ENCODE results near the gene KLF15.

The KLF15 gene

GRCh38 chr3:126342991-126343648 lies 14.1 kb downstream of the KLF15 start (continued):
- no peak for TF ChIP-seq ZNF623 (tag by site-specific recombination; IDR thresholded peaks at IDR 0.05)
- no peak for TF ChIP-seq KLF10 (tag by site-specific recombination; IDR thresholded peaks at IDR 0.05)
- TF ChIP-seq ZNF518A (tag by site-specific recombination; conservative IDR thresholded peaks at IDR 0.05; ENCODE audit: low read depth): no peak
- no peak for TF ChIP-seq ZNF560 (tag by site-specific recombination; IDR thresholded peaks at IDR 0.05; ENCODE audit: borderline replicate concordance)
- no peak for TF ChIP-seq ZNF670 (tag by site-specific recombination; IDR thresholded peaks at IDR 0.05; ENCODE audit: low read depth)
- no peak for TF ChIP-seq ZNF473 (tag by site-specific recombination; IDR thresholded peaks at IDR 0.05)
- no peak for TF ChIP-seq ZNF19 (tag by site-specific recombination; IDR thresholded peaks at IDR 0.05; ENCODE audit: low read depth)

- Histone ChIP-seq H3K27ac (ENCODE audit: extremely low read depth, low read depth, low read length) (no peak overlapping the region), H3K36me3 (ENCODE audit: control insufficient read depth in 2 of 2, insufficient read depth in 1 of 2, low read length in 2 of 2) (no peaks in the 10 kb centered on the region), H3K9me3 (ENCODE audit: control insufficient read depth, insufficient read depth, low read depth, low read length) (no peaks in the 10 kb centered on the region), H3K4me3 (ENCODE audit: low read depth, low read length) (no peak overlapping the region), H3K4me1 (ENCODE audit: control insufficient read depth, insufficient read depth, low read length) (no peaks in the 10 kb centered on the region)
- POLR2A ChIA-PET: no interaction called here
- CTCF ChIA-PET: interaction anchor here (0.6 kb wide), 1 partner anchor 69 kb away, joined by 4 read pairs; no protein-coding TSS in a partner anchor
- no peak for TF ChIP-seq ZNF660 (tag by site-specific recombination; IDR thresholded peaks at IDR 0.05)
- TF ChIP-seq ZNF302 (tag by site-specific recombination; IDR thresholded peaks at IDR 0.05; ENCODE audit: low read depth): no peak
- TF ChIP-seq ZNF529 (tag by site-specific recombination; IDR thresholded peaks at IDR 0.05; ENCODE audit: insufficient replicate concordance): no peak
- TF ChIP-seq ZNF621 (tag by site-specific recombination; IDR thresholded peaks at IDR 0.05): no peak
- TF ChIP-seq ZNF596 (tag by site-specific recombination; IDR thresholded peaks at IDR 0.05): no peak
- TF ChIP-seq EGR2 (tag by site-specific recombination; IDR thresholded peaks at IDR 0.05; ENCODE audit: low read depth): no peak
- no peak for TF ChIP-seq ZNF433 (tag by site-specific recombination; IDR thresholded peaks at IDR 0.05; ENCODE audit: low read depth)
- TF ChIP-seq ZNF140 (tag by site-specific recombination; IDR thresholded peaks at IDR 0.05): no peak
- TF ChIP-seq ZNF558 (tag by site-specific recombination; IDR thresholded peaks at IDR 0.05): no peak
- TF ChIP-seq, protein P1, sequence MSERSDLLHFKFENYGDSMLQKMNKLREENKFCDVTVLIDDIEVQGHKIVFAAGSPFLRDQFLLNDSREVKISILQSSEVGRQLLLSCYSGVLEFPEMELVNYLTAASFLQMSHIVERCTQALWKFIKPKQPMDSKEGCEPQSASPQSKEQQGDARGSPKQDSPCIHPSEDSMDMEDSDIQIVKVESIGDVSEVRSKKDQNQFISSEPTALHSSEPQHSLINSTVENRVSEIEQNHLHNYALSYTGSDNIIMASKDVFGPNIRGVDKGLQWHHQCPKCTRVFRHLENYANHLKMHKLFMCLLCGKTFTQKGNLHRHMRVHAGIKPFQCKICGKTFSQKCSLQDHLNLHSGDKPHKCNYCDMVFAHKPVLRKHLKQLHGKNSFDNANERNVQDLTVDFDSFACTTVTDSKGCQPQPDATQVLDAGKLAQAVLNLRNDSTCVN (tag by site-specific recombination; optimal IDR thresholded peaks at IDR 0.05): no peak
- no peak for TF ChIP-seq GLI4 (tag by site-specific recombination; IDR thresholded peaks at IDR 0.05)
- no peak for TF ChIP-seq GLIS1 (tag by site-specific recombination; IDR thresholded peaks at IDR 0.05)
- TF ChIP-seq ZNF639 (tag by site-specific recombination; IDR thresholded peaks at IDR 0.05): no peak
- no peak for TF ChIP-seq ZBTB21 (tag by site-specific recombination; IDR thresholded peaks at IDR 0.05)
- no peak for TF ChIP-seq HOXD13 (CRISPR knock-in tag; IDR thresholded peaks at IDR 0.05; ENCODE audit: borderline replicate concordance)
- no peak for TF ChIP-seq ZNF175 (tag by site-specific recombination; IDR thresholded peaks at IDR 0.05)
- TF ChIP-seq ZBTB7A (tag by site-specific recombination; IDR thresholded peaks at IDR 0.05; ENCODE audit: low read depth): no peak
Observed at GRCh38 chr3:126342211-126342610, 15.0 kb downstream of the KLF15 start.
